PFSK-1 (cell line): Measurements from ENCODE around the gene TWNK.

Experiments
- POLR2AphosphoS5 ChIP-seq: IDR thresholded peaks from 2 replicates; pipeline ENCODE4 v1.6.1; 2012; ENCODE audit warnings: low read depth, mild to moderate bottlenecking, control low read depth, low read length, moderate library complexity
- REST ChIP-seq, 2 experiments: IDR thresholded peaks; 2 replicates each; pipeline versions ENCODE4 v1.6.1 to v1.8.0; 2011 to 2012; ENCODE audit warnings: low read depth in 2 of 2, low read length in 2 of 2, control low read depth in 1 of 2, inconsistent platforms in 1 of 2, mild to moderate bottlenecking in 1 of 2, moderate library complexity in 1 of 2; ENCODE audit not compliant: insufficient read depth in 1 of 2
- SIN3A ChIP-seq: IDR thresholded peaks from 2 replicates; pipeline ENCODE4 v1.6.1; 2012; ENCODE audit warnings: mild to moderate bottlenecking, low read length, moderate library complexity, borderline replicate concordance; ENCODE audit not compliant: insufficient read depth
- TAF1 ChIP-seq: IDR thresholded peaks from 2 replicates; pipeline ENCODE4 v1.6.1; 2012; ENCODE audit warnings: low read length, control low read depth, borderline replicate concordance; ENCODE audit not compliant: insufficient read depth

GRCh38 chr10:101022967-101023705 is 35.8 kb downstream of the TWNK start:
- TF ChIP-seq SIN3A (no peak), POLR2AphosphoS5 (no peak), REST (IDR thresholded peaks at IDR 0.05; ENCODE audit: insufficient read depth in 1 of 2, low read depth in 2 of 2, low read length in 2 of 2) (no peak), TAF1 (no peak)
